Activated gamma-delta T cell (primary cell): Measurements from ENCODE around the gene C17orf58.
"Not testable (repeated sequence)": the region's sequence is repeated elsewhere in the genome, so short reads cannot be mapped to it uniquely, and the experiment has no call there.

Experiments used
- DNase-seq: peaks from one replicate; lab custom pipeline; 2025; lab: John Stamatoyannopoulos, UW

Gene C17orf58

DNA sequence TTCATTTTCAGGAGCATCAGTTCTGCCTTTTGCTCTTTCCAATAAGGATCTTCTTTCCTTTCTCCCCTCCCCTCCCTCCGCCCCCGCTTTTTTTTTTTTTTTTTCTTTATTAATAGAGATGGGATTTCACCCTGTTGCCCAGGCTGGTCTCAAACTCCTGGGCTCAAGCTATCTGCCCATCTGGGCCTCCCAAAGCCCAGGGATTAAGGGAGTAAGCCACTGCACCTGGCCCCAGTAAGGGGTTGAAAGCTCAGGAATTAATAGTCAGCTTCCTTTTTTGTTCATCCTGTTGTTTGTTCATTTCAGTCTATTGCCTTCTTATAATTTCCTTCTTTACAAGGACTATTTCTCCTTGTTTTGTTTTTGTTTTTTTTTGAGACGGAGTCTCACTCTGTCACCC lies 7.9 kb upstream of the C17orf58 start:
- no peak for DNase-seq

DNA sequence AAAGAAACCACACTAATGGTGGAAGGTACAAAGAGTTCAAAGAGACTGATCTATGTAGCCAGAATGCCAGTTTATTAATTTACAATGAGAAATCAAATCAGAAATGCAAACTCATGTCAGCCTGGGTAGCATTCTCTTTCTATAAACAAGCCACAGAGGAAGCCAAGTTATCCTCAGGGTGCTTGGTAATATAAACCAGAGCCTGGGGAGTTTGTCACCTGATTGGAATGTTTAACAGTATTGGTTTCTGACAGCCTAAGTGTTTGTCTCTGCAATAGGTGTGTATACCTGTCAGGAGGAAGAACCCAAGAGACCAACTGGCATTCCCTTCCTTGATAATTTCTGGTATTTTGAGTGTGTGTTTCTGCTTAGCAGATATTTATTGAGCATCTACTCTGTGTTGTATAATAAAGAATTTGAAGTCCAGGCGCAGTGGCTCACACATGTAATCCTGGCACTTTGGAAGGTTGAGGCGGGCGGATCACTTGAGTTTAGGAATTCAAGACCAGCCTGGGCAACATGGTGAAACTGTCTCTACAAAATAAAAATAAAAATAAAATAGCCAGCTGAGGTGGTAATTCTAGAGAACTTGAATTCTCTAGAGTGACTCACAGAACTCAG lies 3.1 kb upstream of the C17orf58 start:
- no peak for DNase-seq

DNA sequence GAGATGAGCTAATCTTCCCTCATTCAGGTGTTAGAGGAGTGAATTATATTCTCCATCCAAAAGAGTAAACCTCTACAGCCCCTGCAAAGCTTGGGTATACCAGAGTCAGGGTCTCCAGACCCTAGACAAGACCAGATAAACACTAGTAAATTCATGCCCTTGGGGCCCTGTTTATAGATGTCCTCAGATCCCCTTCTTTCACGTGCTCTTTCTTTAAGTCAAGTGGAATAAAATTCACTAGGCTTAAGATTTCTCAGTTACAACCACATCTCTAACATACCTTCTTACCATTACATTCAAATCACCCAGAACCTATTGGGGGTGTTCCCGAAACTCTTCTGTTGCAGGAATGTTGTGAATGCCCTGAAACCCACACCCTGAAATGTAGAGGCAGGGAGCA lies 2.2 kb upstream of the C17orf58 start:
- no peak for DNase-seq

DNA sequence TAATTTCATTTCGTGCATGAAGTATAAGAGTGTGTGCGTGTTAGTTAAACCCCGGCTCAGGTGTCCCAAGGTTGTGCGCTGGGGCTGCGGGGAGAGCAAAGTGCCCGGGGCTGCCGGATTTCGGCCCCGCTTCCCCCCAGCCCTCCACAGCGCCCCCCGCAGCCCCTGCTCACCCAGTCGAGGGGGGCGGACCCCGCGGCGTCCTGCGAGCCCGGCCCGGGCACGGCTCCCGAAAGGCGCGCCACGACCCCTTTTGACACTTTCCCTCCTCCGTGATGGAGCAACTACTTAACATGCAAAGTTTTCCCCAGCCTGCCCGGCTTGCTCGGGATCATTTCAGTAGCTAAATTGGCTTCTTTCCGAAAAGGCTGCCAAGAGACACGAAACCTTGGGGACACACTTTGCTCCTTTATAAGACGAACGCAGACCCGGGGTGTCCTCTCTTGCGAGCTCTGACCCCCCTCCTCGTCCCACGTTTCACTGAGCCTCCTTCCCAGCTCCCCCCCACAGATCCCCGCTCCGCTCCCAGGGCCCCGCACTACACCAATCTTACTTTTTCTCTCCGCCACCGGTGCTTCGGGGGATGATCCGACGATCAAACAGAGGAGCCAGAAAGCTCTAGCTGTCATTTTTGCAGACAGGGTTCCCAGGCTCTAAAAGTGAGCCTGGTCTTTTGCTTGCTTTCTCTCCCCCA lies 552 bp downstream of the C17orf58 start:
- DNase-seq = no peak

DNA sequence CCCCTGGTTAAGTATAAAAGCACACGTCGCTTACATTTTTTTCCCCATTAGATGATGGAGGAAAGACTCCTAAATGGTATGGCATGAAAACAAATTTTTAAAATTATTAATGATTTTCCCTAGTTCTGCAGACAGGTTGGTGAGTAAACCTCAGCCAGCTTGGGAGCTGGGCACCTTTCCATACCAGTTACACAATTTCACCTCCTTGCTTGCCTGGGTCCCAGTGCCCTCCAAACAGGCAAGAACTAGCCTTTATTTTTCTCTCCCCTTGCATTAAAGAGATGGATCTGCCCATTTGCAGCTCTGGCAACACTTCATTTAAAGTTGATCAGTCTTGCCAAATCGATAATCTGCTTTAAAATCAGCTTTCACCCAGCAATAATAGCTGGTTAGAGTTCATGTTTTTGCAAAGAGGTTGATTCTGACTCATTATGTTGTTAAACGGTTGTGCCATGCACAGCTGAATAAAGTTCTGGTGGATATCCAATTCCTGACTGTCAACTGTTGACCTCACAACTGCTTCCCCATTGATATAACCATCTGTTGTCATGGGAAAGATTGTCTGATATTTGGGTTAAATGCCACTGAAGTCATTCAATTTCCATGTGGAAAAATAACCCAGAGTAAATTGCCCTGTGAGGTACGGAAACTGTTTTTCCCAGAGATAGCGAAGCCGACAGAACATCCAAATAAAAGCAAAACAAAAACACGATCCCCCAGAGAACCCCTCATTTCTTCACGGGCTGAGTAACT lies 1.3 kb downstream of the C17orf58 start:
- no peak for DNase-seq

DNA sequence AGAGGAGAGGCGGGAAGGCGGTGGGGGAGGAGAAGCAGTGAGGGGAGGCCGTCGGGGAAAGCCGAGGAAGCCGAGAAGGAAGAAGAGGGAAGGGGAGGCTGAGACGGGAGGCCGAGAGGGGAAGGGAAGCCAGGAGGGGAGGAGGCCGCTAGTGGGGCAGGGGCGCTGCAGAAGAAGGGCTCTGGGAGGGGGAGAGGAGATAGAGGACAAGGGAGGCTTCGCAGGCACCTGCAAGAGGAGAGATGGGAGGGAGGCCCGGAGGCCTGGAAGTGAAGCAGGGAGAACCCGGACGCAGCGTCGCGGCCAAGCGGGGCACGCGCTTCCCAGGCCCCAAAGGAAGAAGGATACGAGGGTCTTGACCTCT lies 2.3 kb downstream of the C17orf58 start:
- DNase-seq = no peak

DNA sequence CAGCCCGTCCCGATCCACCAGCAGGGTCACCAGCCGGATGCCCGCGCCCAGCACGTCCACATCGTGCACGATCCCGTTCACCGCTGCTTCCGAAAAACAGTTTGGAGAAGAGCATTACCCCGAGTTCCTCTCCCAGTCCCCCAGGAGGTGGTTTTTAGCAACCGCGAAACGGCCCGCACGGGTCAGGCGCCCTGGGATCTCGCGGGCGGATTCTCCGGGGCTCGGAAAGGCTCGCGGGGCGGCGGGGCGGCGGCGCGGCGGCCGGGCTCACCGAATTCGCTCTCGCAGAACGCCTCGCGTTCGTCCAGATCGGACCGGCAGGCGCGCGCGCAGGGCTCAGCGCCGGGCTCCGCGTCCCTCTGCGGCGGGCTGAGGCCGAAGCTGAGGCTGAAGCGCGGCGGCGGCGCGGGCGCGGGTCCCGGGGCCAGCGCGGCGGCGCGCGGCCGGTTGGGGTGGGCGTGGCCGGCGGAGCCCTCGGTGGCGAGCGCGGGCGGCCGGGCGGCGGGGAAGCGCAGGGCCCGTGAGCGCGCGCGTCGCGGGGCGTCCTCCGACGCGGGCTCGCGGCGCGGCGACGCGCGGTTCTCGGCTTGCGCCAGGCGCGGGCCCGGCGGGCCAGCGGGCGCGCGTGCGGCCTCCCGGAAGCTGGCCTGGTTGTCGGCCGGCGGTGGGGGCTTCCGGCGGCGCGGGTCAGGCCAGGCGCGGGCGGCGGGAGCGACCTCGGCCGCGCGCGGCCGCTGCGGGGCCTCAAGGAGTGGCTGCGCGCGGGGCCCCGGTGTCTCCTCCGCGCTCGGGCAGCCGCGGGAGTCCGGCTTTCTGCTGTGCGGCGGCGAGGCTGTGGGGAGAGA lies 2.9 kb downstream of the C17orf58 start:
- peak; percentile 54 for DNase-seq

DNA sequence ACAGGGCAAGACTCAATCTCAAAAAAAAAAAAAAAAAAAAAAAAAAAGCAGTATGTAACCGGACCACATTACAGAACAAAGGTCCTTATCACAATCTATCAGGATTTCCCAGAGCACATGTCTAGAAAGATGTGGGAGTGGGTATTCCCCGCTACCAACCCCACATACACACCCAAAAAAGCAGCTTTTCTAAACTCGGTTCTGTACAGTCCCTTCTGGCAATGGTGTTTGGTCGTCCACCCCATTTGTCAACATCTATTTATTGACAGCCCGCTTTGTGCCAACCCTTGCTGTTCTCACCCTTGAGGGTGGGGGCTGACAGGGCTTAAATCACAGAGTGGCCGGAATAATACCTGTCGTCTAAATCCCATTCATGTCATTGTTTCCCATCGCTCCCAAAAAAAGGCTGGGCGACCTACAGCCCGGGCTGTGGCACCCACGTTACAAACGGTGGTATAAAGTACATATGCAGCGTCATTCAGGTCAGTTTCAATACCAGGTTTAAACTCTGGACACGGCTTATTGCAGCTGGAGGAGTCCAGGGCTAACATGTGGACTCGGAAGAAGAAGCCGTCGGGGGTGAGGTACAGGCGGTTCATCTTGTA lies 3.6 kb downstream of the C17orf58 start:
- no peak for DNase-seq

DNA sequence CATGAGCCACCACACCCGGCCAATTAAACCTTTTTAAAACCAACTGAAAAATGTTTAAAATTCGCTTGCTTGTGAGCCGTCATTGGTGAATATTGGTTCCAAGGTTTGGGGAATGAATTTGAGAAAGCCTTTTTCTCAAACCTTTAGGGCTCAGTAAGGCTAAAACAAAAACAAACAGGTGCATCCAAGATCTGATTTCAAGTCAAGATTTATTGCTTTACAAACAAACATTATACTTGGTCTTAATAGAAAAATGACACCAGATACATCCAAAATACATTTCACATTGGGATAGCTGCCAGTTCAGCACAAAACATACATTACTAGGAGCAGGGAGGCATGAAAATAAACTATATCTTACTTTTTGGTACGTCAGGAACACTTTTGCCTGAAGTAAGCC lies 5.4 kb downstream of the C17orf58 start:
- DNase-seq = no peak

DNA sequence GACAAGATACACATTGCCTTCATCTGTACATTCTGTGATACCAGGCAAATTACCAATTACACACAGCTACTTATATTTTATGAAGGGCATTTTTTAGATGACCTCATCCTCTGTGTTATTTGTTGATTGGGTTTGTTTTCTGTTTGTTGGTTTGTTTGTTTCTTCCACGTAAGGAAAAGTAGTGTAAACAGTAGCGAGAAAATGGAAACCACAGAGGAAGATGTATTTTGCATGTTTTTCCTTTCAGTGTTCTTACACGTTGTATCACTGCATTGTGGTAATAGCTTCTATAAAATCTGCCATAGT lies 12.9 kb downstream of the C17orf58 start:
- no peak for DNase-seq

DNA sequence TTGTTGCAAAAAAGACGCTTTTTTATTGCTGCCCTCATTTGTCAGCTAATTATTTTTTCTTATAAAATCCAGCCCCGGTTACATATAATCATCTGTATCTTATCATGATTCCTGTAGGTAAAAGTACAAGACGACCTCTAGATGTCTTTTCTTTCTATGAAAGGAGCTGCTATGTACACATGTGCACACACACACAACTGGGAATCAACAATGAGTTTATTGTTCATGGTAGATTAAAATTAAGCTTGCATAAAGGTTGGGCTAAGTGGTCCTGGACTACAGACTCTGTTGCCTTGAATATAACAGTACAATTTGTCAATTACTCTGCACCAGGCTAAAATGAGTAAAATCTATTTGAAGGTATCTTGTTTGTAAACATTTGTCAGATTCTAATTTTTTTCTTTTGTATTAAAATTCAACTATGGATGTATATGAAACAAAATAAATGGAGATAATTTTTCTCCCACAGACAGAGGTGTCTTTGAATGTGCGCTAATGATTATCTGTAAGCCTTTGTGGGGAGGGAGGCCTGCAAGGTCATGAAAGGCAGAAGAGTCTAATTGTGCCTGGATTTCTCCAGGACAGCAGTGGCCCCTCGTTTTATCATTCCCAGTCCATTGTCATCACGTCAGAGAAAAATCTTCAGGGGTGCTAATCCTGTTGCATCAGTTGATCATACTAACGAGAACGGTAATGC lies 13.4 kb downstream of the C17orf58 start:
- no peak for DNase-seq

DNA sequence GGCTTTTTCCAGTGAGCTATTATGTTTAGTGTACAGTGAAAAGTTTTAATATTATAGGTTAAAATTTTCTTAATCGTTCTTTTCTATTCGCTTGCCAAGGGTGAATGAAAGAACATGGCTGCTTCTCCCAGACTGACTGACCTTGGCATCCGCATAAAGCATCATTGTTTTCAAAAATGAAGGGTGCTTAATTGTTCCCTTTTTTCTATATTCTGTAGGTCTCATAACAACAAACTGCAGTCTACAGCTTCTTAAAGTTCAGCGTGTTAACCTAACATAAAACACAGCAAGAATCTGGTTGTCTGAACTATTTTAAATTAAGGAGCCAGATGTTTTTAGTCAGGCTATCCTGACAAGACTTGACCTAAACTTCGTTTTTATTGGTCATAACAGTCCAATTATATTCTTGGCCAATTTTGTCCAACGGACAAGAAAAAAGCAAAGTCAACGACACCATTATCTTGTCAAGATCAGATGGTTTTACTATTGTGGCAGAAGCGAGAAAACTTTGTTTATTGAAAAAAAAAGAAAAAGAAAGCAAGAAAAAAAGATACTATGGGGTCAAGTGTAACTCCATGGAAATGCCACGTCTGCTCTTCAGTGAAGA lies 14.1 kb downstream of the C17orf58 start:
- DNase-seq = no peak

DNA sequence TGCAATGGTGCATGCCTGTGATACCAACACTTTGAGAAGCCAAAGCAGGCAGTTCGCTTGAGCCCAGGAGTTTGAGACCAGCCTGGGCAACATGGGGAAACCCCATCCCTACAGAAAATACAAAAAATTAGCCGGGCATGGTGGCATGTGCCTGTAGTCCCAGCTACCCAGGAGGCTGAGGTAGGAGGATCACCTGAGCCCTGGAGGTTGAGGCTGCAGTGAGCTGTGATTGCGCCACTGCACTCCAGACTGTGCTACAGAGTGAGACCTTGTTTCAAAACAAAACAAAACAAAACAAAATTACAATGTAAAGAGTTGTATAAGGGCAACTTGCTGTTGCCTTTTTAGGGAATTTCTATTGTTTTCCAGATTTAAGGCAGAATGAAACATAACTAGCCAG lies 15.4 kb downstream of the C17orf58 start:
- not testable (repeated sequence) for DNase-seq

DNA sequence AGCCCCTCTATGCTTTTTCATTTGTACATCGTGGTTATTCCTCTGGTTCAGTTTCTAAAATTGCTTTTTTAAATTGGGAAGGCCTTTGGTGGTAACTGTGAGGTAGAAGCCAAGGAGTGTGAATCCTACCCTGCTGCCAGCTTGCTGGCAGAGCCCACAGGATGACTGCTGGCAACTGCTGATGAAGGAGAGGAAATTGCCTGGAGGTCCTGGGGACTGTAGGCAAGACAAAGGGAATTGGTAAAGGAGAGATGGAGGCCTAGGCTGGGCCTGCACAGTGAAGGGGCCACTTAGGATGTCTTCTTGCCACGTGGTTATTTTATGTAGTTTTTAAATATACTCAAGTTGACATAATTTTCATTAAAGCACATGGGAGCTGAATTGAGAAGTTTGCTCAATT lies 15.8 kb downstream of the C17orf58 start:
- no peak for DNase-seq

DNA sequence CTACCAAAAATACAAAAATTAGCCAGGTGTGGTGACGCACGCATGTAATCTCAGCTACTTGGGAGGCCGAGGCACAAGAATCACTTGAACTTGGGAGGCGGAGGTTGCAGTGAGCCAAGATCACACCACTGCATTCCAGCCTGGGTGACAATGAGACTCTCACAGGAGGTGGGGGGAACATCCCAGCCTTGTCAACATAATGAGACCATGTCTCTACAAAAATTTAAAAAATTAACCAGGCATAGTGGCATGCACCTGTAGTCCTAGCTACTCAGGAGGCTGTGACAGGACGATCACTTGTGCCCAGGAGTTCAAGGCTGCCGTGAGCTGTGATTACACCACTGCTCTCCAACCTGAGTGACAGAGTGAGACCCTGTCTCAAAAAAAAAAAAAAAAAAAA lies 20.0 kb downstream of the C17orf58 start:
- not testable (repeated sequence) for DNase-seq

DNA sequence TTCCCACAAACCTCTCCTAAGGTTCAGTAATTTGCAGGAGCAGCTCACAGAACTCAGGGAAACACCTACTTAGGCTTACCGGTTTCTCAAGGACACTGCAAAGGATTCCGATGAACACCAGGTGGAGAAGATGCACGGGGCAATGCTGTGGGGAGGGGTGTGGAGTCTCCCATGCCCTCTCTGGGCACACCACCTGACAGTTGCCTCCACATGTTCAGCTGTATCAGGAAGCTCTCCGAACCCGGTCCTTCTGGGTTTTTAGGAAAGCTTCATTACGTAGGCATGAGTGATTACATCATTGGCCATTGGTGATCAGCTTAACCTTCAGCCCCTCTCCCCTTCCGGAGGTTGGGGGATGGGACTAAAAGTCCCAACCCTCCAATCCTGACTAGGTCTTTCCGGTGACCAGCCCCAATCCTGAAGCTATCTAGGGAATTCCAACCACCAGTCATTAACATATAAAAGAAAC lies 21.6 kb downstream of the C17orf58 start:
- no peak for DNase-seq

DNA sequence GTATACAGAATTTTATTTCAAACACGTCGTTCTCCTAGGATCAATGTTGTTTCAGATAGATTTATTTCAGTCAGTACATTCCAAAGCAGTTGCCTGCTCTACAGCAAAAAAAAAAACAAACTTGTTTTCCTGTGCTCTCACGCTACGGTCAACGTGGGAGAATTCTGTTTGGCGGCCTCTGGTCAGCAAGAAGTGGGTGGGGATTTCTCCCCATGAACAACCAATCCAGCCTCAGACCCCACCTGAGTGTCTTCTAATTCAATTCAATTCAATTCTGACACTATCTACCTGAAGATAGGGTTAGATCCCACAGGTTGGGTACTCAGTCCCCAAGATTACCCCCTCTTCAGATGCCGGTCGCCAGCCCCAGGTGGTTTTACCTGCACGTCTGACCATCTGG lies 22.1 kb downstream of the C17orf58 start:
- no peak for DNase-seq

DNA sequence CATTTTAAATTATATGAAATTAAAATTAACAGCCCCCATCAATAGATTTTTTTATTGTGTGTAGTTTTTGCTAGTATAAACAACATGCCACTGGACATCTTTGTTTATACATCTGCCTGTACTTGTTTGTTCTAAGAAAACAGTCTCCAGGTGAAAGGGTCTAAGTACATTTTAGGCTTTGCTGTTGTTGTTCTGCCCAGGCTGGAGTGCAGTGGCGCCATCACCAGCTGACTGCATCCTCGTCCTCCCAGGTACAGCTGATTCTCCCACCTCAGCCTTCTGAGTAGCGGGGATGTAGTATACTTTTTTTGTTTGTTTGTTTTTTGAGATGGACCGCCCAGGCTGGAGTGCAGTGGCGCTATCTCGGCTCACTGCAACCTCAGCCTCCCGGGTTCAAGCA lies 25.5 kb downstream of the C17orf58 start:
- DNase-seq = no peak

DNA sequence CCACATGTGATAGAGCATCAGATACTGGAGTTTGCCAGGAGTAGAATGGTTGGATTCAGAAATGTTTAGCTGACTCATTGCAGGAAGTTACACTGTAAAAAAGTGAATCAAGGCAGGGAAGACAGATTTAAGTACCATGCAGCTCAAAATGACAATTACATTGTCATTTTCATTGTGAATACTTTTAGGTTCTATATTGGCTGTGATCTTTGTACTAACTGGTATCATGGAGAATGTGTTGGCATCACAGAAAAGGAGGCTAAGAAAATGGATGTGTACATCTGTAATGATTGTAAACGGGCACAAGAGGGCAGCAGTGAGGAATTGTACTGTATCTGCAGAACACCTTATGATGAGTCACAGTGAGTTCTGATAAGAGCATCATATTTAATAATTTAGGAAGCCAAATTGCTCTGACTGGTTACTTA lies 33.1 kb downstream of the C17orf58 start:
- DNase-seq = not testable (repeated sequence)

DNA sequence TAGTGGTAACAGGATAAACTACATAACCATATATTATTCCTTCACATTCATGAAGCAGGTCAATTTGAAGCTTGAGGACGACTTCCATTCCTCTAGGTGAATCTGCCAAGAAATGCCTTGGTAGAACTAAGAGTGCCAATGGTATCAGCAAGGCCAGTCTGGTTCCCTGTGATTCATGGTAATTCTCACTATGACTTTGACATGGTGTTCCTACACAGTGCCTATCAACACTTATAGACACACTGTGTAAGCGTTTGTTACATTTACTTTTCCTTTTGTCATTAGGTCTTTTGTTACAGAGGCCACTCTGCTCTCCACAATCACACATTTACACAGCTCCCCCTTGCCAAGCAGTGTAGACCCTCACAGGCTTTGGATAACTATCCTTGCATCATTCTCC lies 34.1 kb downstream of the C17orf58 start:
- DNase-seq = not testable (repeated sequence)

DNA sequence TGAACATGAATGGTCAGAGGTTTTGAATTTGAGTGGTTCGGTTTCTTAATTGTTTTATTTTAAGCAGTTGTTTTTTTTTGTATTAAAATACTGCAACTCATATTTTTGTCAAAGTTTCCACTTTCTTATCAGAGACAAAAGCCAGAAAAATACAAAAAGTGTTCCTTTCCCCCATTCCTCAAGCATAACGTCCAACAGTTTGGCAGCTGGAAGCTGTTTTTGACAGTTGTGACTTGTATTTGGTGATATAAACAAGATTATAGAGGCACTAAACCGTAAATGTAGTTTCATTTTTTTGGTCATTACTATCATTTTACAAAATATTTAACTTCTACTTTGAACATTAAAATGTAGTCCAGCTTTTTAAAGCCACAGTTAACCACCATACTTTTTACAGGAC lies 36.0 kb downstream of the C17orf58 start:
- not testable (repeated sequence) for DNase-seq
